Measurements from ENCODE around the gene MLLT3.
A peak's percentile ranks its signal among the peaks of the same experiment; 100 is the strongest.

- no peak for TF ChIP-seq POLR2A (IDR thresholded peaks at IDR 0.05)
- TF ChIP-seq, protein P1, sequence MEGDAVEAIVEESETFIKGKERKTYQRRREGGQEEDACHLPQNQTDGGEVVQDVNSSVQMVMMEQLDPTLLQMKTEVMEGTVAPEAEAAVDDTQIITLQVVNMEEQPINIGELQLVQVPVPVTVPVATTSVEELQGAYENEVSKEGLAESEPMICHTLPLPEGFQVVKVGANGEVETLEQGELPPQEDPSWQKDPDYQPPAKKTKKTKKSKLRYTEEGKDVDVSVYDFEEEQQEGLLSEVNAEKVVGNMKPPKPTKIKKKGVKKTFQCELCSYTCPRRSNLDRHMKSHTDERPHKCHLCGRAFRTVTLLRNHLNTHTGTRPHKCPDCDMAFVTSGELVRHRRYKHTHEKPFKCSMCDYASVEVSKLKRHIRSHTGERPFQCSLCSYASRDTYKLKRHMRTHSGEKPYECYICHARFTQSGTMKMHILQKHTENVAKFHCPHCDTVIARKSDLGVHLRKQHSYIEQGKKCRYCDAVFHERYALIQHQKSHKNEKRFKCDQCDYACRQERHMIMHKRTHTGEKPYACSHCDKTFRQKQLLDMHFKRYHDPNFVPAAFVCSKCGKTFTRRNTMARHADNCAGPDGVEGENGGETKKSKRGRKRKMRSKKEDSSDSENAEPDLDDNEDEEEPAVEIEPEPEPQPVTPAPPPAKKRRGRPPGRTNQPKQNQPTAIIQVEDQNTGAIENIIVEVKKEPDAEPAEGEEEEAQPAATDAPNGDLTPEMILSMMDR (IDR thresholded peaks at IDR 0.05): peak; percentile 61 to 69 (median 64)
Observed at GRCh38 chr9:20624201-20625002, 2.1 kb upstream of the MLLT3 start.
